ENCODE results near the gene ADIPOQ.

DNA sequence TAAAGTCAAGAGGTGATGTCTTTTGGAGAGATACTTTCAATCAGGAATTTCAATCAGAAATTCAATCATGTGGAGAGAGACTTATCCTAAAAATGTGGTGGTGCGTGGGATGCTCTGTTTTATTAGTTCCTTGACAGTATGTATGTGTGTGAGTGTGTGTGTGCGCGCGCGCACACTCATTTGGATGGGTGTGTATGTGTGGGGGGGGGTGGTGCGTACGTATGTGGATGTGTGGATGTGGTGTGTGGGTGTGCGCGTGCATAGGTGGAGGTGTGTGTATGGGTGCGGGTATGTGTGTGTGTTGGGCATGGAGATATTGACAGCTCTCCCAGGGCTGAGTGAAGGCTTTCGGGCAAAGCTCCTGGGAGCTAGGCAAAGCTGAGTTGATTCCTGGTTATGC is 2.4 kb downstream of the ADIPOQ start:
- TF ChIP-seq POLR2AphosphoS5 (IDR thresholded peaks at IDR 0.05; ENCODE audit: low read depth, low read length) (no peak), MEF2A (IDR thresholded peaks at IDR 0.05; ENCODE audit: borderline replicate concordance, low read depth) (no peak), SMC3 (IDR thresholded peaks at IDR 0.05; ENCODE audit: low read depth, low read length) (no peak), EP300 (IDR thresholded peaks at IDR 0.05; ENCODE audit: borderline replicate concordance in 1 of 2, low read depth in 1 of 2, low read length in 1 of 2) (no peak)
